ENCODE data around the gene CTDSP2.
"Not testable (repeated sequence)": the region's sequence is repeated elsewhere in the genome, so short reads cannot be mapped to it uniquely, and the experiment has no call there.

Gene CTDSP2

DNA sequence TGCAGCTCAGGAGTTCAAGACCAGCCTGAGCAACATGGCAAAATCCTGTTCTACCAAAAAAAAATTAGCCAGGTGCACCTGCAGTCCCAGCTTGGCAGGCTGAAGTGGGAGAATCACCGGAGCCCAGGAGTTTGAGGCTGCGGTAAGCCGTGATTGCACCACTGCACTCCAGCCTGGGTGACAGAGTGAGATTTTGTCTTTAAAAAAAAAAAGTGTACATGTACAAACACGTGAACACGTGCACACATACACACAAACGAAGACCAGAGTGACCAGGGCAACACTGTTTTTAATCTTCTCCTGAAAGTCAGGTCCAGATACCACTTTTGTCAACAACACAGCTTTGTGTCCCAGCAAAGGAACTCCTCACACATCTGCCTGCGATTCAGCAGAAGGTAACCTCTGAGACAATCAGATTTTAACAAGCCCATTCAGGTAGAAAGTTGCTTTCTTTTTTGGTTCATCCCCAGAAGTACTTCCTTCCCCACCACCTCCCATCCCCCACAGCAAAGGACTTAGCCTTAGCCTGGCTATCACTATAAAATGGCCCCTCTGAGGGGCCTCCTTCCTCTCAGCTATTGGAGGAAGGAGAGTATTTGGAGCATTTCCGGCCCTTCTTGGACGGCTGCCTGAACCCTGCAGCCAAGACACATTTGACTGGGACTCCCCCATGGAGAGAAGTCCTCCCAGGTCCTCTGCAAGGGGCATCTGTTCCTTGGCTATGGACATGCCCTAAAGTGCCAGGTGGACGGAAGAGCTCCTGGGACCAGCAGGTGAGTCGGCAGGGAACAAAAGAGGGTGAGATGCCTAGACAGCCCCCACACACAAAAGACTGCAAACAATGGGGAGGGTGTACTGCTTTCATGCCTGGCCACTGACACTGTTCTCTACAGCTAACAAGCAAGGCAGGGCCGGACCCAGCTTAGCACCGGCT is 9.8 kb downstream of the CTDSP2 start:
- DNase-seq (ENCODE audit: low read depth in 2 of 2, low spot score in 1 of 2) = no peak

- no peak for DNase-seq (ENCODE audit: low read depth in 2 of 2, low spot score in 1 of 2)
These were observed 10.9 kb downstream of the CTDSP2 start for GRCh38 chr12:57835366-57836288.

DNA sequence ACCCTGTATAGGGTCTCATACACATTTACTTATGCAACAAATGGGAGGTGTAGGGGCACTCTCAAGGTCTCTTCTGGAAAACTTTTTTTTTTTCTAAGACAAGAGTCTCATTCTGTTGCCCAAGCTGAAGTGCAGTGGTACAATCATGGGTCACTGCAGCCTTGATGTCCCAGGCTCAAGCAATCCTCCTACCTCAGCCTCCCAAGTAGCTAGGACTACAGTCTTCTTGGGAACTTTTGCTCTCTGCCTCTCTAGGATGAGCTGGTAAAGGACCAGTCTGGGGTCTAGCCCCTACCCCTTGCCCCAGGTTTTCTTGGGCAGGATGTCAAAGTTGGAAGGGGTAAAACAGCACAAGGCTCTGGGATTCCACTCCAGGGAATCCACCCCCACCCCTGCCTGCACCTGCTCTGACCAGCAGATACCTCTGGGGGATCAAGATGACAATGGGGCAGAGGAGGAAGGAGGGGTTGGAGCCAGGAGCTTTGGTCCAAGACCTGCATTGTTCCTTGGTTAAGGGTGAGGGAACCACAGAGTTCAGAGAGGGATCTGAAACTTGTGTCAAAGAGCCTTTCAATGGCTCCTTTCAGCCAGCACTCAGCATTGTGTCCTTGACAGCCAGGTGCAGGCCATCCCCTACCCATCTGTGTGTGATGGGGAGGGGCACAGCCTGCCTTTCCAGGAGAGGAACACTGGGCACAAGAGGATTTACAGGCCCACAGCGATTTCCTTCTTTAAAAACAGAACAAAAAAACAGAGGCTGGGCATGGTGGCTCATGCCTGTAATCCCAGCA is 12.2 kb downstream of the CTDSP2 start:
- no peak for DNase-seq (ENCODE audit: low read depth in 2 of 2, low spot score in 1 of 2)

GRCh38 chr12:57833672-57834071 is 12.9 kb downstream of the CTDSP2 start:
- no peak for DNase-seq (ENCODE audit: low read depth in 2 of 2, low spot score in 1 of 2)

GRCh38 chr12:57832966-57833365 is 13.6 kb downstream of the CTDSP2 start:
- no peak for DNase-seq (ENCODE audit: low read depth in 2 of 2, low spot score in 1 of 2)

GRCh38 chr12:57830393-57830792 is 16.1 kb downstream of the CTDSP2 start:
- no peak for DNase-seq (ENCODE audit: low read depth in 2 of 2, low spot score in 1 of 2)

GRCh38 chr12:57829025-57829777 is 17.3 kb downstream of the CTDSP2 start:
- no peak for DNase-seq (ENCODE audit: low read depth in 2 of 2, low spot score in 1 of 2)

DNA sequence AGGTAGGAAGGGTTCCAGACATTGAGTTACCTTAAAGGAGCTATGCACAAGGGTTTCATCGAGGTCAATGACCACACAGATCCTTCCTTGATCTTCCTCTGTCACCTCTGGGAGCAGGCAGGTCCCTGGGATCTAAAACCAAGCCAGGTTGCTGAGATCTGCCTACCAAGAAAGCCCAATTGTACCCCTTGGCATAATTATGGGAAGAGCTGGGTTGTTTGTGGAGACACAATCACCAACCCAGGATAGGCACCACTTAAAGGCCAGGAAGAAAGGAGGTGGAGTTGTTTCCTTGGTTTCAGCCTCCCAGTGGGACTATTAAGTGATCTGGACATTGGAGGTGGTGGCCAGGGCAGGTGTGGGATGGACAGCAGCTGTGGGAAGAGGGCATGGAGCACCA is 19.6 kb downstream of the CTDSP2 start:
- DNase-seq (ENCODE audit: low read depth in 2 of 2, low spot score in 1 of 2) = no peak

DNA sequence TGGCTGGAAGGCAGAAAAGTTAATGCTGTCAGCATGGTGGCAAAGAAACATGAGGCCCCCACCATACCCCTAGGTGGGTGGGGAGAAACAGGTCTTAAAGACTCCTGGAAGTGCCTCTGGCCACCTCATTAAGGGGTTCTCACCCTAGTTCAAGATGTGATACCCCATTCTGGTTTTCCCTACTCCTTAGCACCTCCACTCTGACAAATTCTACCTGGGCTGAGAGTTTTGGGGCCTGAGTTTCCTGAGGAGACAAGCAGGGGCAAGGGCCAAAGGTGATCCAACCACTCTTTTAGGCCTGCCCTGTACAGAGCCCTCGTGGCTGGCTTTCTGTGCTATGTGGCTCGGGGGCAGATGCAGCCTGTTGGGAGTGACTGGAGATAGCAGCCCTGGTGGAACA is 20.1 kb downstream of the CTDSP2 start:
- DNase-seq (ENCODE audit: low read depth in 2 of 2, low spot score in 1 of 2) = no peak

GRCh38 chr12:57825451-57825850 is 21.1 kb downstream of the CTDSP2 start:
- DNase-seq (ENCODE audit: low read depth in 2 of 2, low spot score in 1 of 2) = no peak

GRCh38 chr12:57823908-57824640 is 22.5 kb downstream of the CTDSP2 start:
- DNase-seq (ENCODE audit: low read depth in 2 of 2, low spot score in 1 of 2) = no peak

- no peak for DNase-seq (ENCODE audit: low read depth in 2 of 2, low spot score in 1 of 2)
These were observed 23.2 kb downstream of the CTDSP2 start for GRCh38 chr12:57823131-57823907.

DNA sequence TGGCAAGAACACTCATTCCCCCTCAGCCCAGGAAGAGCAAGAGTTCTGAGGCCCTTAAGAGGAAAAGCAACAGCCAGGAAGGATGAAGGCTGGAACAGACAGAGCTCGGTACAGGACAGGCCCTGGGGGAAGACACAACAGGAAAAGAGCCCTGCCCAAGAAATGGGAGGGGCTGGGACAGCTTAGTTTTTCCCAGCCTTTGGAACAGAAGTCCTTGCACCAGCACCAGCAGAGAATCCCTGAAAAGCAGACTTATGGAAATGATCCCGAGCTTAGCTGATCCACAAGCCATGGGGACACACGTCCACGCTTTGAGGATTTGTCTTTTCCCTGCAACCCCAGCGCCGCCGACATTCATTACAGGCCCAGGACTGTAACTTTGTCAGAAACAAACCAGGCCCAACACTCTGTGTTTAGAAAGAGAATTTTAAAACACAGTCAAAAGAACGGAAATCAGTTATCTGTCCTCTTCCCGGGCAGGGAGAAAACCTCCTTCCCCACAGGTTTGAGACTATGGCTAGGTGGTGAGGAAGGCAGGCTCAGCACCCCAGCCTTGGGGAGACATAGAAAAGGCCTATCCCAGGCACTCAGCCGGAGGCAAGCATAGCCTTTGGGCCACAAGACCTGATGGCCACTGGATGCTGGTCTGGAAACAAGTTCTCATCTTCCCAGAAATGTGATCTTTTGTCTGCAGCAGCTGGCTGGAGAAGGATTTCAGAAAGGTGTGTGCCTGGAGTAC is 24.0 kb downstream of the CTDSP2 start:
- DNase-seq (ENCODE audit: low read depth in 2 of 2, low spot score in 1 of 2) = no peak

- no peak for DNase-seq (ENCODE audit: low read depth in 2 of 2, low spot score in 1 of 2)
These were observed 24.9 kb downstream of the CTDSP2 start for GRCh38 chr12:57821474-57822214.

DNA sequence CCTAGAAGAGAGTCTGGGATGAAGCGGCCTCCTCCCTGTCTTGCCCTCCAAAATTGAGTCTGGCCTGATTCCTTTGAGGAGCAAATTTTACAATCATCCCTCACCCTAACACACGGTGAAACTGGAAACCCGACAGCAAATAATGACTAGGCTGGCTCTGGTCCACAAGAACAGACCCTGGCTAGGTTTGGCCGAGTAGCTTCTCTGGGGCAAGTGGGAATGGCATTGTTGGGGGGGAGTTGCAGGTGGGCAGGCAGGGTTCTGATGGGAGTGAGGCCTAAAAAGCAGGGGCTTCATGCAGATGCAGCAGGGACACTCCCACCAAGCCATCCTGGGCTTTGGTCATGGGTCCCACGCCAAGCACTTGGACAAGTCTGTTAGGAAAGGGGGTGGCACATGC is 25.5 kb downstream of the CTDSP2 start:
- not testable (repeated sequence) for DNase-seq (ENCODE audit: low read depth in 2 of 2, low spot score in 1 of 2)

DNA sequence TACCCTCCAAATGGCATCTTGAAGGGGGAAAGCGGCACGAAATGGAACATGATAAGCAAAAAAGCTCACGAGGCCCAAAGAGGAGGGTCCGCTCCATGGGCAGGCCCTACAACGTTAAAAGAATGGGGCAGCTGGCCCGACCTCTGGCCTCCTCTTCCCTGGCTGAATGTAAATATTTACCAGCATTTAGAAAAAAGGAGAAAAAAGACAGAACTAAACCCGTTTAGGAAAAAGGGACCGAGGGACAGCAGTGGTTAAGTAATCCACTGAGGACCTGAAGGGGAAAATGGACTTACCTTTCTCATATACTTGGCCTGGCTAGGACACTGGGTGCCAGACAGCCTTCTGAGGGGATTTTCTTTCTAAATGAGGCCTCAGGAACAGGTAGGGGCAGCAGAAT is 26.4 kb downstream of the CTDSP2 start:
- not testable (repeated sequence) for DNase-seq (ENCODE audit: low read depth in 2 of 2, low spot score in 1 of 2)

DNA sequence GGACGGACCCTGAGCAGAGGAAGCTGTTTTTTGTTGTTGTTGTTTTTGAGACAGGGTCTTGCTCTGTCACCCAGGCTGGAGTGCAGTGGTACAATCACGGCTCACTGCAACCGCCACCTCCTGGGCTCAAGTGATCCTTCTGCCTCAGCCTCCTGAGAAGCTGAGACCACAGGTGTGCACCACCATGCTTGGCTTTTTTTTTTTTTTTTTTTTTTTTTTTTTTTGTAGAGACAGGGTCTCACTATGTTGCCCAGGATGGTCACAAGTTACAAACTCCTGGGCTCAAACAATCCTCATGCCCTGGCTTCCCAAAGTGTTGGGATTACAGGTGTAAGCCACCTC is 28.6 kb downstream of the CTDSP2 start:
- DNase-seq (ENCODE audit: low read depth in 2 of 2, low spot score in 1 of 2) = not testable (repeated sequence)
